AG10803 (cell line): ENCODE results near the gene ZDHHC12.

Source experiments
- DNase-seq: peaks from one replicate; pipeline ENCODE4 v3.0.0; 2010; ENCODE audit warnings: low read depth
- H3K4me3 ChIP-seq: 2 replicates; pipeline ENCODE4 v1.5.1; 2011; ENCODE audit warnings: mild to moderate bottlenecking, low read length, control low read depth
- CTCF ChIP-seq: conservative IDR thresholded peaks from 2 replicates; pipeline ENCODE4 v1.5.1; 2011; ENCODE audit warnings: mild to moderate bottlenecking, low read length, control low read depth, inconsistent platforms

The ZDHHC12 gene

DNA sequence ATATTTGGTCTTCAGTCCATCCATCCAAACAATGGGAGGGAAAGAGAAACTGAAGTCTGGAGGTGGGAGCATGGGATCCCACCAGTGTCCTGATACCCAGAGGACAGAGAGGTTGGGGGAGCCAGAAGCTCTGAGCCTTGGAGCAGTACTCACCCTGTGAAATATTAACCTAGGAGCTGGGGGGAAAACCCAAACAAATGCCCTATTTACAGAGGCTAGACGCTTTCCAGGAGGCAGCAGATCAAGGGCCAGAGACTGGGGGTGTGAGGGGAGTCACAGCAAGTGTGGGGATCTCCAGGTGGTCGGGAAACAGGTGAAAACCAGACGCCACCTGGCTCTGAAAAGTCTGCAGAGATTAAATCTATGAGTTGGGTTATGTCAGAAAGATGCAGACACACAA lies 41.6 kb upstream of the ZDHHC12 start:
- no peak overlapping the region for H3K4me3 ChIP-seq
- no peak for DNase-seq
- TF ChIP-seq CTCF: no peak

- no peak for TF ChIP-seq CTCF
- no peak for DNase-seq
- H3K4me3 ChIP-seq: no peak overlapping the region
Observed at GRCh38 chr9:128764361-128764760, 40.4 kb upstream of the ZDHHC12 start.

DNA sequence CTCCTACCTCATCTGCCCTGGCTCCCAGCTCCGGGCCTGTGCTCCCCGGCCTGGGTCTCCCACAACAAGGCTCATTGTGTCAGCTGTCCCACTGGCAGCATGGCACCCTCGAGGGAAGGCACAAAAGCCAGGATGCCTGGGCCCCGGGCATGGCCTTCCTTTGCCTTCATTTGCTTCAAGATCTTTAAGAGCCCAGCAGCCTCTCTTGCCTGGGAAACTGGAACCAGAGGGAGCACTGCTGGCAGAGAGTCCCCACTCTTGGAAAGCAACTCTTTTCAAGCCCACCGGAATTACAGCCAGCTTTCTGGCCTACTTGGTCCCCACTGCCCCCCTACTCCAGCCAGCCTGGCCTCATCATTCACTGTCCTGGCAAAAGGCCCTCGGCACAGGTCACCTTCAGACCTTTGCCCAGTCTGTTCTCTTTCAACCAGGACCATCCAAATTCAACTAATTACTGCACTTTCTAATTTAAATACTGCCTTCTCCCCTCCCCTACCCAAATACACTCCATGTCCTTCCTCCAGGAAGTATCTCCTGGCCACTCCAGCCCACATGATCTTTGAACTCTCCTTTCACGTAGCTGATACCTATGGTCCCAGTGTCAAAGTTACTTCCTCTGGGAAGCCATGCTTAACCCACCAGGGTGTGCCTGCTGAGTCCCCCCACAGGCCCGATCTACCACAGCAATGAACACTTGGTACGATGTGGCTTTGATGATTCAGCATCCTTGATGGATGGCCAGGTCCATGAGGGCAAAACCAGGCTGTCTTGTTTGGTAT lies 38.9 kb upstream of the ZDHHC12 start:
- H3K4me3 ChIP-seq: no peak overlapping the region
- DNase-seq: no peak
- no peak for TF ChIP-seq CTCF

GRCh38 chr9:128757602-128758001 lies 33.7 kb upstream of the ZDHHC12 start:
- DNase-seq: no peak
- H3K4me3 ChIP-seq: no peak overlapping the region
- no peak for TF ChIP-seq CTCF

- no peak overlapping the region for H3K4me3 ChIP-seq
- DNase-seq: no peak
- TF ChIP-seq CTCF: no peak
Observed at GRCh38 chr9:128753627-128754026, 29.7 kb upstream of the ZDHHC12 start.

DNA sequence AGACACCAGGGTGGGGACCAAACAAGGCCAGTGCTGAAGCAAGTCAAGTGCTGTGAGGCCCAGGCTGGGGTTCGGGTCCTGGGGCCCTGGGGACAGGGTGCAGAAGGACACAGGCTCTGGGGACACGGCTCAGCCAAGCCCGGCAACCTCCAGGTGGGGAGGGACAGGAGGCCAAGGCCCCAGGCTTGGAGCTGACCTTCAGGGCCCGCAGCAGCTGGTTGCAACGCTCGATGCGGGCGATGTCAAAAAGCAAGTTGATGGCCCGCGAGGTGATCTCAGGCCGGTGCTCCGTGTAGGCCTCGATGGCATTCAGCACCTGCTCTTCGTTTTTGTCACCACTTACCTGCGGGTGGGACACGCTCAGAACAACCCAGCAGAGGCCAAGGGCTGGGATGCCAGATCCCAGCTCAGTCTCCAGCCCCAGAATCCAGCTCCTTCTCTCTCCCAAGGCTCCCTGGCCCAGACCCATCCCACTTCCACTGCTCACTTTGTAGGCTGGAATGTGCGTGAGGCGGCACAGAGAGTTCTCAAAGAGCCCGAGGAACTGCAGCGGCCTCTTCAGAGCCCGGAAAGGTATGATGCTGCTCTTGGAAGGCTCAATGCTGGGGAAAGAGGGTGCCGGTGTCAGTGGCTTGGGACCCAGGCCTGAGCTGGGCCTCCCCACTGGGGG lies 27.1 kb upstream of the ZDHHC12 start:
- H3K4me3 ChIP-seq: no peak overlapping the region
- TF ChIP-seq CTCF: no peak
- DNase-seq: no peak

DNA sequence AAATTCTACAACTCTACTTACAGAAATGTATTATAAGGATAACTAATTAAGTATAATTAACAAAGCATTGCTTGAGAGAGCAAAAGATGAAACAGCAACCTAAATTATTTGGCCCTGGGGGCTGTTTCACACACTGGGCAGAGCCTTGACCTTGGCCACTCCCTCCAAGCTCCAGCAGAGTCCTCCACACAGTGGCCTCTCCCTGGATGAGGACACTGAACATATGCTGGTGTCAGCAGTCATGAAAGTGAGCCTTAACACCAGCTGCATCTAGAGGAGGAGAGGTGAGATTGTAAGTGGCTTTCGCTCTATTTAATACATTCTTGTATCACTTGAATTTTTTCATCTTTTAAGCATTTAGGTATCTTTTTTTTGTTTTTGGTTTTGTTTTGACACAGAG lies 23.3 kb upstream of the ZDHHC12 start:
- no peak for TF ChIP-seq CTCF
- no peak for DNase-seq
- H3K4me3 ChIP-seq: no peak overlapping the region
